GM13976 (cell line): ENCODE data around the gene ADORA1.

Experiments
- DNase-seq: peaks from one replicate; pipeline ENCODE4 v3.0.0; 2012; ENCODE audit warnings: low spot score
- CTCF ChIP-seq: IDR thresholded peaks from 2 replicates; pipeline ENCODE4 v1.5.1; 2012; ENCODE audit warnings: borderline replicate concordance, mild to moderate bottlenecking; ENCODE audit not compliant: insufficient read depth; ENCODE audit errors: extremely low read depth, missing control alignments, control extremely low read depth
- in situ Hi-C: fragments of 300-500 bp; cut with MboI; formaldehyde crosslinking; loops from one replicate; pipeline ENCODE4 v1.12.0; 2022; ENCODE audit warnings: low sequenced_read_pairs, mixed read lengths, inconsistent platforms; ENCODE audit not compliant: unreplicated experiment

The ADORA1 gene

GRCh38 chr1:203093754-203094410 is 33.6 kb upstream of the ADORA1 start:
- no peak for DNase-seq
- no peak for TF ChIP-seq CTCF
- in situ Hi-C loops: no loop called here

GRCh38 chr1:203095061-203095690 is 32.4 kb upstream of the ADORA1 start:
- no peak for DNase-seq
- no peak for TF ChIP-seq CTCF
- in situ Hi-C loops: no loop called here

- TF ChIP-seq CTCF: no peak
- no peak for DNase-seq
- in situ Hi-C loops: no loop called here
These were observed 31.0 kb upstream of the ADORA1 start for GRCh38 chr1:203096566-203096965.

GRCh38 chr1:203097001-203097400 is 30.5 kb upstream of the ADORA1 start:
- DNase-seq: no peak
- TF ChIP-seq CTCF: no peak
- in situ Hi-C loops: no loop called here

- no peak for DNase-seq
- in situ Hi-C loops: no loop called here
- no peak for TF ChIP-seq CTCF
These were observed 29.1 kb upstream of the ADORA1 start for GRCh38 chr1:203098445-203098844.

- no peak for TF ChIP-seq CTCF
- no peak for DNase-seq
- in situ Hi-C loops: no loop called here
These were observed 28.5 kb upstream of the ADORA1 start for GRCh38 chr1:203098914-203099520.
